ENCODE measurements around the gene CCDC8.
A peak's percentile ranks its signal among the peaks of the same experiment; 100 is the strongest.
"Not testable (repeated sequence)": the region's sequence is repeated elsewhere in the genome, so short reads cannot be mapped to it uniquely, and the experiment has no call there.

CCDC8 gene

GRCh38 chr19:46447824-46448223, 34.5 kb upstream of the CCDC8 start:
- no peaks in the 10 kb centered on the region for H3K27me3 ChIP-seq (ENCODE audit: control insufficient read depth, insufficient read depth, low read length)
- no peaks in the 10 kb centered on the region for H3K36me3 ChIP-seq (ENCODE audit: insufficient read depth, low read length)
- H3K9me3 ChIP-seq (replicated peaks; ENCODE audit: low read length) = peaks cover 2% of the 10 kb centered on the region
- no peak overlapping the region for H3K4me2 ChIP-seq (ENCODE audit: low read length)
- H3K9ac ChIP-seq (ENCODE audit: low read depth, low read length) = no peak overlapping the region
- no peak overlapping the region for H3K4me3 ChIP-seq (ENCODE audit: low read length)
- H3K4me1 ChIP-seq (ENCODE audit: control insufficient read depth, insufficient read depth, low read length) = peaks cover 18% of the 10 kb centered on the region

GRCh38 chr19:46447006-46447405, 33.6 kb upstream of the CCDC8 start:
- Histone ChIP-seq H3K4me1 (ENCODE audit: control insufficient read depth, insufficient read depth, low read length) (peaks cover 19% of the 10 kb centered on the region), H3K27me3 (ENCODE audit: control insufficient read depth, insufficient read depth, low read length) (no peaks in the 10 kb centered on the region), H3K4me2 (ENCODE audit: low read length) (no peak overlapping the region), H3K9ac (ENCODE audit: low read depth, low read length) (no peak overlapping the region), H3K4me3 (ENCODE audit: low read length) (no peak overlapping the region), H3K36me3 (ENCODE audit: insufficient read depth, low read length) (no peaks in the 10 kb centered on the region), H3K9me3 (replicated peaks; ENCODE audit: low read length) (peaks cover 2% of the 10 kb centered on the region)

DNA sequence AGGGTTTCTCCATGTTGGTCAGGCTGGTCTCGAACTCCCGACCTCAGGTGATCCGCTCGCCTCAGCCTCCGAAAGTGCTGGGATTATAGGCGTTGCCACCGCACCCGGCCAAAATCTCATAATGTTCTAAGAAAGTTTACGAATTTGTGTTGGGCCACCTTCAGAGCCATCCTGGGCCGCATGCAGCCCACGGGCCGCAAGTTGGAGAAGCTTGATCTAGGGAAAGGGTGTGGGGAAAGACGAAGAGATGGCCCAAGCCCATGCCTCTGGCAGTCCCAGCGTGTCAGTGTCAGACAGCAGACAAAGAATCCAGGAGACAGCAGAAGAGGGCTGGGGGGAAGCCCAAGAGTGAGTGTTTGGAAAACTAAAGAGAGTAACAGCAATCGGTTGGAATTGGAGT, 32.7 kb upstream of the CCDC8 start:
- H3K9me3 ChIP-seq (replicated peaks; ENCODE audit: low read length) = peaks cover 2% of the 10 kb centered on the region
- no peaks in the 10 kb centered on the region for H3K27me3 ChIP-seq (ENCODE audit: control insufficient read depth, insufficient read depth, low read length)
- no peak overlapping the region for H3K4me2 ChIP-seq (ENCODE audit: low read length)
- H3K9ac ChIP-seq (ENCODE audit: low read depth, low read length) = no peak overlapping the region
- no peaks in the 10 kb centered on the region for H3K36me3 ChIP-seq (ENCODE audit: insufficient read depth, low read length)
- peaks cover 9% of the 10 kb centered on the region for H3K4me1 ChIP-seq (ENCODE audit: control insufficient read depth, insufficient read depth, low read length)
- H3K4me3 ChIP-seq (ENCODE audit: low read length) = no peak overlapping the region

DNA sequence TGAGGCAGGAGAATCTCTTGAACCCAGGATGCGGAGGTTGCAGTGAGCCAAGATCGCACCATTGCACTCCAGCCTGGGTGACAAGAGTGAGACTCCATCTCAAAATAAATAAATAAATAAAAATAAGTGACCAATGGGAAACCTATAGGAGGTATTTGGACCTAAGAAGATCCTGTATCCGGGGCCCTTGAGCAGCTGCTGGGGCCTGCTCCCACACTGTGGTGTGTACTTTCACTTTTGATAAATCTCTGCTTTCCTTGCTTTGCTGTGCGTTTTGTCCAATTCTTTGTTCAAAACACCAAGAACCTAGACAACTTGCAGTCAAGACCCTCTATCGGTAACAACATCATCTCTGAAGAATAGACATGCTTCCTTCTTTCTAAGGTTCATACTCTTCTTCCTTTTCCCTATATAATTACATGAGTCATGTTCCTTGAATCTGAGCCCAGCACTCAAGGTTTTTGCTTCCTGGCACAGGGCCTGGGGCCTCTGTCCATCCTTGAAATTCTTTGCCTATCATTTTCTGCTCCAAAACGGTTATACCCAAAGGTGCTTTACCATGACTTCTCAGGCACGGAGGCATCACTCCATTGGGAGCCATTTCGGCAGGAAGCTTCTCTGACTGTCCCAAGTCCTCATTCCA, 29.6 kb upstream of the CCDC8 start:
- peaks cover 6% of the 10 kb centered on the region for H3K4me1 ChIP-seq (ENCODE audit: control insufficient read depth, insufficient read depth, low read length)
- no peaks in the 10 kb centered on the region for H3K9me3 ChIP-seq (replicated peaks; ENCODE audit: low read length)
- peak overlapping the region; percentile 74 for H3K4me2 ChIP-seq (ENCODE audit: low read length)
- no peak overlapping the region for H3K4me3 ChIP-seq (ENCODE audit: low read length)
- no peaks in the 10 kb centered on the region for H3K27me3 ChIP-seq (ENCODE audit: control insufficient read depth, insufficient read depth, low read length)
- H3K9ac ChIP-seq (ENCODE audit: low read depth, low read length) = no peak overlapping the region
- no peaks in the 10 kb centered on the region for H3K36me3 ChIP-seq (ENCODE audit: insufficient read depth, low read length)

- peaks cover 6% of the 10 kb centered on the region for H3K4me1 ChIP-seq (ENCODE audit: control insufficient read depth, insufficient read depth, low read length)
- H3K36me3 ChIP-seq (ENCODE audit: insufficient read depth, low read length) = no peaks in the 10 kb centered on the region
- H3K27me3 ChIP-seq (ENCODE audit: control insufficient read depth, insufficient read depth, low read length) = no peaks in the 10 kb centered on the region
- no peak overlapping the region for H3K4me2 ChIP-seq (ENCODE audit: low read length)
- no peaks in the 10 kb centered on the region for H3K9me3 ChIP-seq (replicated peaks; ENCODE audit: low read length)
- no peak overlapping the region for H3K4me3 ChIP-seq (ENCODE audit: low read length)
- no peak overlapping the region for H3K9ac ChIP-seq (ENCODE audit: low read depth, low read length)
Measured at GRCh38 chr19:46441866-46442265, 28.5 kb upstream of the CCDC8 start.

GRCh38 chr19:46435689-46436088, 22.3 kb upstream of the CCDC8 start:
- H3K27me3 ChIP-seq (ENCODE audit: control insufficient read depth, insufficient read depth, low read length); H3K9ac ChIP-seq (ENCODE audit: low read depth, low read length); H3K9me3 ChIP-seq (replicated peaks; ENCODE audit: low read length); H3K4me2 ChIP-seq (ENCODE audit: low read length); H3K4me3 ChIP-seq (ENCODE audit: low read length); H3K36me3 ChIP-seq (ENCODE audit: insufficient read depth, low read length); H3K4me1 ChIP-seq (ENCODE audit: control insufficient read depth, insufficient read depth, low read length): not testable (repeated sequence)

DNA sequence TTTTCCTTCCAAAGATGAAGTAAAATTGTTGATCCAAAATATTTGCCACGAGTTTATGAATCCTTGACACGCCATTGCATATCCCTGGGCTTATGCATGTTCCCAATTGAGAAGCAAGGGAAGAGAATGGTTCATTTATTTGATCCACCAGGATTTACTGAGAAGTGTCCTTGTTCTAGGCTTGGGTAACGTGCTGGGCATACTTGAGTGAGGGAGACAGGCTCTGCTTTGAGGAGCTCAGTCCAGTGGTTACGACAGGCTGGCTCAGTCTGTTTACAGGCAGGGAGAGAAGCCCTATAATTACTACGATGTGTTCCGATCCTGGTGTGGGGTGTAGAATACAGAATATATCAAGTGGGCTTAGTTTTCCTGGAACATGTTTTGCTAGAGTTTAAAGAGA, 21.6 kb upstream of the CCDC8 start:
- Histone ChIP-seq H3K27me3 (ENCODE audit: control insufficient read depth, insufficient read depth, low read length) (peaks cover 5% of the 10 kb centered on the region), H3K36me3 (ENCODE audit: insufficient read depth, low read length) (no peaks in the 10 kb centered on the region), H3K9ac (ENCODE audit: low read depth, low read length) (no peak overlapping the region), H3K9me3 (replicated peaks; ENCODE audit: low read length) (no peaks in the 10 kb centered on the region), H3K4me2 (ENCODE audit: low read length) (no peak overlapping the region), H3K4me1 (ENCODE audit: control insufficient read depth, insufficient read depth, low read length) (no peaks in the 10 kb centered on the region), H3K4me3 (ENCODE audit: low read length) (no peak overlapping the region)

GRCh38 chr19:46433470-46433869, 20.1 kb upstream of the CCDC8 start:
- not testable (repeated sequence) for H3K4me3 ChIP-seq (ENCODE audit: low read length); H3K9me3 ChIP-seq (replicated peaks; ENCODE audit: low read length); H3K9ac ChIP-seq (ENCODE audit: low read depth, low read length); H3K36me3 ChIP-seq (ENCODE audit: insufficient read depth, low read length); H3K27me3 ChIP-seq (ENCODE audit: control insufficient read depth, insufficient read depth, low read length); H3K4me1 ChIP-seq (ENCODE audit: control insufficient read depth, insufficient read depth, low read length); H3K4me2 ChIP-seq (ENCODE audit: low read length)

GRCh38 chr19:46431824-46432223, 18.5 kb upstream of the CCDC8 start:
- Histone ChIP-seq H3K4me1 (ENCODE audit: control insufficient read depth, insufficient read depth, low read length) (peaks cover 10% of the 10 kb centered on the region), H3K9ac (ENCODE audit: low read depth, low read length) (no peak overlapping the region), H3K4me2 (ENCODE audit: low read length) (no peak overlapping the region), H3K4me3 (ENCODE audit: low read length) (no peak overlapping the region), H3K9me3 (replicated peaks; ENCODE audit: low read length) (no peaks in the 10 kb centered on the region), H3K27me3 (ENCODE audit: control insufficient read depth, insufficient read depth, low read length) (peaks cover 12% of the 10 kb centered on the region), H3K36me3 (ENCODE audit: insufficient read depth, low read length) (no peaks in the 10 kb centered on the region)

DNA sequence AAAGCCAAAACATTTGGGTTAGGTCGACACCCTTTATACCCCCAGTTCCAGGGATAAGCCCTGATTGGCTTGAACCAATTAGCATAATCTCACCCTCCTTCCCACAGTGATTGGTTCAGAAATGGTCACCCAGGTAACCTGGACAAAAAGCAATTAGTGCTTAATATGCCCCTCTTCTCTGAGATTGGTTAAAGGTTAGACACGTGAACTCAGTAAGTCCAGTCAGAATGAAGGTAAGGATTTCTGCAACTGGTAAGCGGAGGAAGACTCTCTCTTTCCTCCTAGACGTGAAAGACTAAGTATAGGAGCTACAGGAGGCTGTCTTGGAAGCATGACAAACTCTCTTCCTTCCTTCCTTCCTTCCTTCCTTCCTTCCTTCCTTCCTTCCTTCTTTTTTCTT, 16.6 kb upstream of the CCDC8 start:
- Histone ChIP-seq H3K4me2 (ENCODE audit: low read length) (no peak overlapping the region), H3K9ac (ENCODE audit: low read depth, low read length) (no peak overlapping the region), H3K4me3 (ENCODE audit: low read length) (no peak overlapping the region), H3K36me3 (ENCODE audit: insufficient read depth, low read length) (no peaks in the 10 kb centered on the region), H3K9me3 (replicated peaks; ENCODE audit: low read length) (no peaks in the 10 kb centered on the region), H3K4me1 (ENCODE audit: control insufficient read depth, insufficient read depth, low read length) (peaks cover 13% of the 10 kb centered on the region), H3K27me3 (ENCODE audit: control insufficient read depth, insufficient read depth, low read length) (peaks cover 8% of the 10 kb centered on the region)

DNA sequence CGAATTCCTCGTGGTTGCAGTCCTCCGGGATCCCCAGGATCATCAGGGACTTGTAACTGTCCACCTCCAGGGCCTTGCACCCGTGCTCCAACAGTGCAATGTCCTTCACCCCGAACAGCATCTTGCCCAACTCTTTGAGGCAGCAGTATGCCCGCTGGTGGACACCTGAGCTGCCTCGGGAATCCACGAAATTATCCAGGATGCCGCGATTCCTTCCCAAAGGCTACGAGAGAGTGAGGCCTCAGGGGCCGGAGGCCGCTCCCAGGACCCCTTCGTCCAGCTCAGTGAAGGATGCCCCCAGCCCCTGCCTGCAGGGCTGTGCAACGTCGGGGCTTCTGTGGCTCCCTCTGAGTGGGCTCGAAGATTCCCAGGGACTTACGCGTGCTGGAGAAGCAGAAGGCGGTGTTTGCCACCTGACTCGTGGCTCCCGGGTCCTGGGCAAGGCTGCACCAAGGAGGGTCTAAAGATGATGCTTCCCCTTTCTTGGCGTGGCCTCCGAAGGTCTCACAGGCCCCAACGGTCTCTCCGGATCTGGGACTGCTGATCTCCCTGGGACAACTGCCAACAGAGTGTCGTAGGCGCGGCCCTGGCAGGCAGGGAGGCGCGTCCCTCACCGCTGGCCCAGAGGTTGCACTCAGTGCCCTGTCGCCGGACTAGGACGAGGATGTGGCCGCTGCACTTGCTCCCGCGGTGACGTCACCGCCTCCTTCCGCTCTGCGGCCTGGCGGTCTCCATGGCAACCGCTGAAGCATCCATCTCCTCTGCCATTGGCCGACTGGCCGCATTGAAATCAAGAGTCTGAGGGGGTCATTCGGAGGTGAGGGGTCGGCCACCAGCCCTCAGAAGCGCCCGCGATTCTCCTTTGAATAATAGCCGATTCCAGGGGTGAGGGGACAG, 15.1 kb upstream of the CCDC8 start, which contains the start of gene PNMA8C:
Gene PNMA8C, minus strand, starts transcription at position 698 of the 897 bp plus-strand sequence. Its CDS starts 577 bp downstream, at position 121.
- peak within 1 kb of the TSS; percentile 58 for H3K4me3 ChIP-seq (ENCODE audit: low read length)

More for the DNA sequence above, 15.1 kb upstream of the CCDC8 start, which contains the start of gene PNMA8C:
- peaks cover 13% of the 10 kb centered on the region for H3K4me1 ChIP-seq (ENCODE audit: control insufficient read depth, insufficient read depth, low read length)
- H3K27me3 ChIP-seq (ENCODE audit: control insufficient read depth, insufficient read depth, low read length) = peaks cover 7% of the 10 kb centered on the region
- no peaks in the 10 kb centered on the region for H3K36me3 ChIP-seq (ENCODE audit: insufficient read depth, low read length)
- H3K9ac ChIP-seq (ENCODE audit: low read depth, low read length) = no peak within 1 kb of the TSS
- H3K4me2 ChIP-seq (ENCODE audit: low read length) = peak within 1 kb of the TSS; percentile 81
- no peaks in the 10 kb centered on the region for H3K9me3 ChIP-seq (replicated peaks; ENCODE audit: low read length)
